Measurements from ENCODE around the gene ZNF26. TPM values are rescaled to one million over a fixed set of nuclear protein-coding genes. Genes with fewer than 3 reads are reported as not detected.

The ZNF26 gene
- total RNA-seq, 4 donors from 2014 or later = 6.7 to 9.8 (median 9.2) TPM

- Histone ChIP-seq H3K27ac (no peak overlapping the region), H3K9me3 (peaks cover 38 to 100% (median 59%) of the 10 kb centered on the region in 3 donors), H3K4me3 (no peak overlapping the region), H3K36me3 (peaks cover 10 to 69% of the 10 kb centered on the region in 2 donors), H3K4me1 (no peaks in the 10 kb centered on the region), H3K27me3 (no peaks in the 10 kb centered on the region)
- TF ChIP-seq POLR2AphosphoS5 (IDR thresholded peaks at IDR 0.05) = no peak
- TF ChIP-seq CTCF (IDR thresholded peaks at IDR 0.05) = no peak
- no peak for TF ChIP-seq POLR2A (IDR thresholded peaks at IDR 0.05)
- TF ChIP-seq EP300 (IDR thresholded peaks at IDR 0.05) = no peak
- WGBS, 2 donors (ENCODE audit: low coverage in 1 of 2) = 100% methylated on average over 1 of the region's 1 CpG
- ATAC-seq = no peak
Measured at GRCh38 chr12:133061954-133062353, 75.8 kb downstream of the ZNF26 start.

DNA sequence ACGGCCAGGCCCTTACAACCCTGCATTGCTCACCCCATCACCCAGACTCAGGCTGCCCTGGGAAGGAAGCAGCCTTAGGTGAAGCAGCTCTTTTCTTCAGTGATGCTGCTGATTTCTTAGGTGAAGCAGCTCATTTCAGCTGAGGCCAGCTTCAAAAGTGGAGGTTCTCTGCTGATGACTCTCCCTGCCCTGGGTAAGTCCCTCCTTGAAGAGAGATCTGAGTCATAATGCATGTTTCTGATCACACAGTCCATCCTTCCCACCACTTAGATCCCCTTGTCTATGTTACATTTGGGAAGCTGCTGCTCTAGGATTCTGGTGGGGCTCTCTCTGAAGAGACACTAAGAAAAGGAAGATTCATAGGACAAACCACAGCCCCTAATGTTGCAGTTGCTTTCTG is 77.4 kb downstream of the ZNF26 start:
- Histone ChIP-seq H3K4me3 (no peak overlapping the region), H3K4me1 (no peaks in the 10 kb centered on the region), H3K27ac (no peak overlapping the region), H3K27me3 (no peaks in the 10 kb centered on the region), H3K9me3 (peaks cover 25 to 100% (median 47%) of the 10 kb centered on the region in 3 donors), H3K36me3 (peaks cover 0 to 53% of the 10 kb centered on the region in 2 donors)
- ATAC-seq = no peak
- TF ChIP-seq POLR2A (IDR thresholded peaks at IDR 0.05) (no peak), CTCF (IDR thresholded peaks at IDR 0.05) (no peak), POLR2AphosphoS5 (IDR thresholded peaks at IDR 0.05) (no peak)
- 83 to 100% methylated on average over 1 of the region's 1 CpG for WGBS, 2 donors (ENCODE audit: low coverage in 1 of 2)

DNA sequence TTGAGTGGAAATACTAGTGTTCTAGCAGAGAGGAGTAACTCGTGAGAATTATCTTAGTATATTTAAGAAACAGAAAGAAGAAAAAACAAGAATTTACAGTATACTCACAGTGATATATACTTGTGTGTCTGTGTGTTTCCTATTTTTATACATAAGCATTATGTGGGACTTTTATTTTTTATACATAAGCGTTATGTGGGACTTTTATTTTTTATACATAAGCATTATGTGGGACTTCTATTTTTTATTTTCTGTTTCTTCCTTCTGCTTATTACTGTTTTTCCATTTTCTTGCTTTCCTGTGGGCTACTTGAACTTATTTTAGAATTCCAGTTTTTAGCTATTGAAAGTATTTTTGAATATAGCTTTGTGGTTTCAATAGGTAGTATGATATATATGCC is 87.7 kb downstream of the ZNF26 start:
- 92 to 95% methylated on average over 2 of the region's 2 CpGs for WGBS, 2 donors (ENCODE audit: low coverage in 1 of 2)

More for the DNA sequence above, 87.7 kb downstream of the ZNF26 start:
- H3K4me1 ChIP-seq = no peaks in the 10 kb centered on the region
- H3K36me3 ChIP-seq = no peaks in the 10 kb centered on the region
- no peak for ATAC-seq
- H3K27me3 ChIP-seq = no peaks in the 10 kb centered on the region
- H3K27ac ChIP-seq = no peak overlapping the region
- TF ChIP-seq CTCF (IDR thresholded peaks at IDR 0.05) = no peak
- H3K4me3 ChIP-seq = no peak overlapping the region
- peaks cover 0 to 98% (median 6%) of the 10 kb centered on the region in 3 donors for H3K9me3 ChIP-seq

Small RNAs within 50 kb of the gene (small RNA-seq; reads per million reads assigned to genes)
- 0 reads per million in 4 donors for gene RNU4ATAC12P

Other genes starting within 250 kb of the ZNF26 start
- 10 to 100 TPM; 33.1 to 61.5 (median 49.9) TPM for gene ANKLE2, start 224.5 kb upstream of the ZNF26 start, total RNA-seq
- 100 to 1,000 TPM in 1 of 4 donors, 10 to 100 TPM in 3; 54.8 to 126 (median 74.1) TPM for gene GOLGA3, start 157.5 kb upstream of the ZNF26 start, total RNA-seq
- gene CHFR, start 98.8 kb upstream of the ZNF26 start, total RNA-seq = 10 to 100 TPM; 30.8 to 42.1 (median 36.8) TPM
- 10 to 100 TPM in 1 of 4 donors, 1 to 10 TPM in 3; 2.9 to 11.8 (median 6.3) TPM for gene ZNF605, start 30.1 kb upstream of the ZNF26 start, total RNA-seq
- 10 to 100 TPM; 16.2 to 47.5 (median 20.0) TPM for gene ZNF84, start 51.1 kb downstream of the ZNF26 start, total RNA-seq
- 10 to 100 TPM in 3 of 4 donors, 1 to 10 TPM in 1; 9.7 to 29.7 (median 13.7) TPM for gene ZNF140, start 94.6 kb downstream of the ZNF26 start, total RNA-seq
- 1 to 10 TPM; 2.5 to 5.1 (median 2.9) TPM for gene ZNF891, start 143.9 kb downstream of the ZNF26 start, total RNA-seq
- 10 to 100 TPM in 2 of 4 donors, 1 to 10 TPM in 2; 1.8 to 20.9 (median 11.1) TPM for gene ZNF10, start 144.3 kb downstream of the ZNF26 start, total RNA-seq
- 10 to 100 TPM; 15.5 to 36.9 (median 19.0) TPM for gene ZNF268, start 195.1 kb downstream of the ZNF26 start, total RNA-seq
- not detected for gene ANHX, start 249.5 kb downstream of the ZNF26 start, total RNA-seq

Measured in gastroesophageal sphincter (tissue), 4 donors.